ENCODE results near the gene SPOUT1.
A peak's percentile ranks its signal among the peaks of the same experiment; 100 is the strongest.
"Not testable (repeated sequence)": the region's sequence is repeated elsewhere in the genome, so short reads cannot be mapped to it uniquely, and the experiment has no call there.

SPOUT1 gene

GRCh38 chr9:128809831-128810230 lies 19.8 kb downstream of the SPOUT1 start:
- DNase-seq (ENCODE audit: low read depth) = no peak

DNA sequence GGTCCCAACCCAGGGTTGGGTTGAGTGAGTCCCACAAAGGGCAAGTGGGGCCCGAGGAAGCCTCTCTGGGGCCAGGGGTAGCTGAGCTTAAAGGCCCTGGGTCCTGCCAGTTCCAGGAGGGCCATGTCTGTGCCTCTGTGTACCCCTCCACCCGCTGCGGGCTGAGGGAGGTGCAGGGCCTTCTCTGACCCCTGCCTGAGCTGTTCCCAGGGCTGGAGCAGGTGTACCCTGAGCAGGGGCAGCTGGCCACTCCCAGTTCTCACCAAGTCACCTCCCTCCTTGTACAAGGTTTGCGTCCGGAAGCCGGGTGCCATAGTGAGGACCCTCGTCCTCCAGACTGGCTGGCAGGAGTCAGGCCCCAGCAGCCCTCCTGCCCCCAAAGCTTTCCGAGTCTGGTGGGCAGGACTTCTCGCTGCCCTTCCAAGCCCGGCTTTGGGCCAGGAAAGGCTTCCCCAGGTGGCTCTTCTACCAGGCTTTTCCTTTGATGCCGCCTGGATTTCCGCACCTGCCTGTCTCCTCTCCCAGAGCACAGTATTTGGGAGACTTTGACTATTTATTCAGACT lies 20.5 kb downstream of the SPOUT1 start:
- DNase-seq (ENCODE audit: low read depth) = no peak

DNA sequence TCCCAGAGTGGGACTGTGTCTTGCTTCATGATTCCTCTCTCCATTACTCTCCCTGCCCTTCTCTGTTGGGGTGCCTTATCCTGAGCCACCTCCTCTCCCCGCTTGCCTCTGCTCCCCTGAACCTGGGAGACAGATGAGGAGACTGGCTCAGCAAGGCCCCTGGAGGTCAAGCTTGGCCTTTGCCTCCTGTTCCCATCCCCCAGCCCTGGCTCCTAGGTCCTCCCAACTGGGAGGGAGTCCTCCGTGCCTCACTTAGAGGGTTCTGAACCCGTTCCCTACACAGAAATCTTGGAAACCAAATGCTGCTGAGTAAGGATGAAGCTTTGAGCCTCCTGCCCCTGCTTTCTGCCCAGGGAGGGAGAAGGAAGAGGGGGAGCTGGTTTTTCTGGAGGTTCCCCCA lies 21.1 kb downstream of the SPOUT1 start:
- DNase-seq (ENCODE audit: low read depth) = no peak

DNA sequence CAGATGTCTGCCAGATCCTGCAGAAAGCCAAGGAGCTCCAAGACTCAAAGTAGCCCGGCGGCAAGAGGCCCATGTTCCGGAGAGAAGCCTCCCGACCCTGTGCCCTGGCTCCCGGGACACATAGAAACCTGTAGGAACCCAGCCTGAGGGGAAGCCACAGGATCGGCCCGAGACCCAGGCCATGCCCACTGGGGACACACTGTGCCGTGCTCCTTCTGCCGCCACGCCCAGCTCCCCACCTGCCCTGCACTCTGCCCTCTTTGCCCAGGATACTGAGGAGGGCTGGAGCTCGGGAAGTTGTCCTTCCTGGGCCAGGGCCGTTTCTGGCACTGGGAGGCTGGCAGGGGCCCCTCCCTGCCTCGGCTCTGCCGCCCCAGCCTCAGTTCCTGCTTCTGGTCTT lies 21.8 kb downstream of the SPOUT1 start:
- no peak for DNase-seq (ENCODE audit: low read depth)

DNA sequence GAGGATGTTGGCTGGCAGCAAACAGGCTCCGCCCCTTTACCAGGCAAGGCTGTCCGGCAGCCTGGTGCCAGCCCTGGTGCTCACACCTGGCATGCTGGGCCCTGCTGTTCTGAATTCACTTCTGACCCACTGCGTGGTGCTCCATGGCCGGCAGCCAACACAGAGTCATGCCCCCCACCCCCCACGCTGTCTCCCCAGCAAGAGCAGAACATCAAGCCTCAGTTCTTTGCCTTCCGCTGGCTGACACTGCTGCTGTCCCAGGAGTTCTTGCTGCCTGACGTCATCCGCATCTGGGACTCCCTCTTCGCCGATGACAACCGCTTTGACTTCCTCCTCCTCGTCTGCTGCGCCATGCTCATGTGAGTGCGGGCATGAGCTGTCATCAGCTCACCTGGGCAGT lies 23.9 kb downstream of the SPOUT1 start:
- no peak for DNase-seq (ENCODE audit: low read depth)

DNA sequence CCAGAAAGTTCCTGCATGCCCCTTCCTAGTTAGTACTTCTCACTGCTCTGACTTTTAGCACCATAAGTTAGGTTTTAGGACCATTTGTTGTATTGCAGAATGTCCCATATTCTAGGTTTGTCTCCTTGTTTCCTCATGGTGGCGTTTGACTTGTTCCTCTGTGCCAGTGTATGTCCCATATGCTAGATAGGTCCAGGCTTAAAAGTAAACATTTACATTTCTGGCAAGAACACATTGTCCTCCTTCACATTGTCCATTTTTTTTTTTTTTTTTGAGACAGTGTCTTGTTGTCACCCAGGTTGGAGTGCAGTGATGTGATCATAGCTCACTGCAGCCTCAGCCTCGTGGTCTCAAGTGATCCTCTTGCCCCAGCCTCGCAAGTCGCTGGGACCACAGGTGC lies 27.1 kb downstream of the SPOUT1 start:
- DNase-seq (ENCODE audit: low read depth) = no peak

GRCh38 chr9:128800061-128800460 lies 29.5 kb downstream of the SPOUT1 start:
- DNase-seq (ENCODE audit: low read depth) = no peak

- DNase-seq (ENCODE audit: low read depth) = no peak
These were observed 30.7 kb downstream of the SPOUT1 start for GRCh38 chr9:128798896-128799295.

GRCh38 chr9:128794961-128795360 lies 34.6 kb downstream of the SPOUT1 start:
- not testable (repeated sequence) for DNase-seq (ENCODE audit: low read depth)

DNA sequence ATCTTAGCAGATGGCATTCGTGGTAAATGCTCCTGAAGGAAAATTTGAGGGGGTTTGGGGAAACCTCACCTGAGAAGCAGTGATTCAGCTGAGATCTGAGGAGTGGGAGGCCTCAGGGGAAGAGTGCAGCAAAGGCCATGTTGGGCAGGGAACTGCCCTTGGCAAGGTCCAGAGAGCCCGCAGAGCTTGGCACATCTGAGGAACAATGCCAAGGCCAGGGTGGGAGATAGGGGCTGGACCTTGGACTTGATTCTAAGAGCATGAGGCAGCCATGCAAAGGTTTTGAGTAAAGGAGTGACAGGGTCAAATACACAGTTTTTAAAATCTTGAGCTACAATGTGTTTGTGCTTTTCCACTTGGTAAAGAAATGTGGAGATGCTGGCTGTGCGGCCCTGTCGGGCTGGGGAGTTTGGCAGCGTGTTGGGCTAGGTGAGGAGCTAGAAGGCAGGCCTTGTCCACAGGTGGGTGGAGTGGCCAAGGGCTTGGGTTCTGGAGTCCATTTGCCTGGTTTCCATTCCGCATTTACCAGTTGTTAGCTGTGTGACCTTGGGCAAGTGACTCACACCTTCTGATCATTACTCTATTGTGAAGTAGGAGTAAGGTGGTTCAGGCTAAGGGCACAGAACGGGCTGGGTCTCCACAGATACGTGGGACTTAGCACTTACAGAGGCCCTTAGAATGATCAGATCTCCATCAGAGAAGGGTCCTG lies 36.5 kb downstream of the SPOUT1 start:
- no peak for DNase-seq (ENCODE audit: low read depth)

DNA sequence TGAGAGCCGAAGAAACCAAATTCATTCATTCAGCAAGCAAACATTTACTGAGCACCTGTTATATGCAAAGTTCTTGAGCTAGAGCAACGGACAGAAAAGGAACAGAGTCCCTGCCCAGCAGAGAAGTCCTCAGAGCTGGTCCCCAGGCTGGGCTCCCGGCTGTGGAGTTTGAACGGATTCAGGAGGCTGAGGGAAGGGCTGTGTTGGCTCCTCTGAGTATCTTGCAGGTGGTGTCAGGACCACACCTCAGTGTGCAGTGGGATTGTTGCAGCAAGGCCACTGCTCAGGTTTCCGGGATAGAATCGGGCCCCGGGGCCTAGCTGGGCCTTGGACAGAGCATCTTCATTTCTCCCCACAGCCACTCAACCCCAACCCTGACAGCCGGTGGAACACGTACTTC lies 37.5 kb downstream of the SPOUT1 start:
- no peak for DNase-seq (ENCODE audit: low read depth)

DNA sequence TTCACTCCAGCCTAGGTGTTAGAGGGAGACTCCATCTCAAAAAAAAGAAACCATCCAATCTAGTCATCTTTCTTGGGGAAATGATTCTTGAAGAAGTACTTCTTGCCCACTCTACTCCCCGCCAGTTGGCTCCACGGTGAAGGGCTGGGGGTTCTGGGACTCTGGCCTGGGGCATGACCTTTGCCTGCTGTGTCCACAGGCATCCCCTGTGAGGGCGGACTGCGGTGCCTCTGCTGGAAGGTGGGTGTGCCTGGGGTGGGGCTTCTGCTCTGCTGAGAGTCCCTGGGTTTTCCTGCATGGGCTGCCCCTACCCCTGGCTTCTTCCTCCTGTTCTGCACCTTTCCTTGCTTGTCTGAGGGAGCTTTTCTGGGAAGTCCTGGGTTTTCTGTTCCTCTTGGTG lies 39.1 kb downstream of the SPOUT1 start:
- DNase-seq (ENCODE audit: low read depth) = no peak

DNA sequence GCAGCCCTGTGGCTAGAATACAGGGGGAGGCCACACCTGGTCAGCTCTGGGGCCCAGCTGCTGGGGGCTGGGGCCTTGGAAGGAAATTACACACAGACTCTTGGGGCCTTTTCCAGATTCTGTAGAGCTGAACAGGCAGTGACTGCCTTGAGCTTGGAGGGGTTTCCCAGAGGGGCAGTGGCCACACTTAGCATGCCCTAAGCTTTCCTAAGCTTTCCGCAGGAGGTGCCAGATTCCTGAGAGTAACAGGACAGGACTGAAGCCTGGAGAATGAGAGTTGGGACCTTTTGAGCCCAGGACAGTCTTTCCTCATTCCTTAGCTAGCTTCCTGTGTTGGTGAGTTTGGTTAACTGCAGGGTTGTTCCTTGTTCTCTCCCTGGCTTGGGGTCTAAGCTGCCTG lies 41.1 kb downstream of the SPOUT1 start:
- DNase-seq (ENCODE audit: low read depth) = no peak

- no peak for DNase-seq (ENCODE audit: low read depth)
These were observed 41.9 kb downstream of the SPOUT1 start for GRCh38 chr9:128787659-128788058.

DNA sequence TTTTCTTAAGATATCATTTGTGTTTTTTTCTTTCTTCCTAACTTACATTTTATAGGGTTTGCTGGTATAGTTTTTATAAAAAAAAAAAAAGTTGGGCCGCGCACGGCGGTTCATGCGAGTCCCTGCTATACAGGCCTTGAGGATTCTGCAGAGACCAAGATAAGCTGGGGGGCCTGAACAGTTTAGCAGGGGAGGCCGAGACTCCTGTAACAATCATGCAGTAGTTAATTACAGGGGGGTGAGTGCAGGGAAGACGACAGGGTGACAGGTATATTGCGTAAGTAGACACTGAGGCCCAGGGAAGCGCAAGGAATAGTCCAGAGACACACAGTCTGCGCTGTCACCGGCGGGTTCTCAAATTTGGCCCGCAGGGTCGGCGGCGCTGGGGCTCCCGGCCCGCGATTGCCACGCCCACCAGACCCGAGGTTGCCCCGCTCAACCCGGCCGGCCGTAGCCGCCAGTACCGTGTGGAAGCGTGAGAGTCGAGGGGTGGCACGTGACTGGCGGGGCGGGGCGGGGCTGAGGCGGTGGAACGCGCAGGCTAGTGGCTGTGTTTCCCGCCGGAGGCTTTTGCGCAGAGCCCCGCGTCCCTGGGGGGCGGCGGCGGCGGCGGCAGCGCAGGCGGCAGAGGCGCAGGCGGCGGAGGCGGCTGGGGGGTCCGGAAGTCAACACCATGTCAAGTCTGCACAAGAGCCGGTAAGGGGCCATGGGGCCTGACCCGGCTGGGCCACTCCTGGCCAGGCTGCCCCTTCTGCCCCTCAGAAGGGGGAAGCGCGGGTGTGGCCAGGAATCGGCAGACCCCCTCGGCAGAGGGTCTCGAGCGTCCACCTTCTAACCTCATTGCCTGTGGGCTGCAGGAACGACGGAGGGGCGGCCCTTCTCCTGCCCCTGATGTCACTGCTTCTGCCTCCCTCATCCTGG lies 42.7 kb downstream of the SPOUT1 start, which contains the start of gene TBC1D13:
TBC1D13 (plus strand) TSS at position 573 of the 921 bp plus-strand sequence; CDS start at position 674, 101 bp downstream.
- DNase-seq (ENCODE audit: low read depth) = peak; percentile 82

DNA sequence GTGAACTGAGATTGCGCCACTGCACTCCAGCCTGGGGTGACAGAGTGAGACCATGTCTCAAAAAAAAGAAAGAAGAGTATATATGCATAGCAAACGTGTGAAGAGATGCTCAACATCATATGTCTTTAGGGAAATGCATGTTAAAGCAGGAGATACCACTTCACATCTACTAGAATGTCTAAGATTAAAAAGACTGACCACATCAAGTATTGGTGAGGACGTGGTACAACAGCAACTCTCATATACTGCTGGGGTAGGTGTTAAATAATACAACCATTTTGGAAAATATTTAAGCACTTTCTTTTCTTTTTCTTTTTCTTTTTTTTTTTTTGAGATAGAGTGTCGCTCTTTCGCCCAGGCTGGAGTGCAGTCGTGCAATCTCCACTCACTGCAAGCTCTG lies 44.2 kb downstream of the SPOUT1 start:
- no peak for DNase-seq (ENCODE audit: low read depth)

DNA sequence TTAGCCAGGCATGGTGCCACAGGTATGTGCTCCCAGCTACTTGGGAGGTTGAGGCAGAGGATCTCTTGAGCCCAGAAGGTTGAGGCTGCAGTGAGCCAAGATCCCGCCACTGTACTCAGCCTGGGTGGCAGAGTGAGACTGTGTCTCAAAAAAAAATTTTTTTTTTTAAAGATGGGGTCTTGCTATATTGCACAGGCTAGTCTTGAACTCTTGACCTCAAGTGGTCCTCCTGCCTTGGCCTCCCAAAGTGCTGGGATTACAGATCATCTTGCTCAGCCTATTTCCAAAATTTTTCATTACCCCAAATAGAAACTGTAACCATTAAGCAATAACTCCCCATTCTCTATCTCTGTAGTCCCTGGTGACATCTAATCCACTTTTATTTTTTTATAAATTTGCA lies 46.9 kb downstream of the SPOUT1 start:
- DNase-seq (ENCODE audit: low read depth) = no peak

DNA sequence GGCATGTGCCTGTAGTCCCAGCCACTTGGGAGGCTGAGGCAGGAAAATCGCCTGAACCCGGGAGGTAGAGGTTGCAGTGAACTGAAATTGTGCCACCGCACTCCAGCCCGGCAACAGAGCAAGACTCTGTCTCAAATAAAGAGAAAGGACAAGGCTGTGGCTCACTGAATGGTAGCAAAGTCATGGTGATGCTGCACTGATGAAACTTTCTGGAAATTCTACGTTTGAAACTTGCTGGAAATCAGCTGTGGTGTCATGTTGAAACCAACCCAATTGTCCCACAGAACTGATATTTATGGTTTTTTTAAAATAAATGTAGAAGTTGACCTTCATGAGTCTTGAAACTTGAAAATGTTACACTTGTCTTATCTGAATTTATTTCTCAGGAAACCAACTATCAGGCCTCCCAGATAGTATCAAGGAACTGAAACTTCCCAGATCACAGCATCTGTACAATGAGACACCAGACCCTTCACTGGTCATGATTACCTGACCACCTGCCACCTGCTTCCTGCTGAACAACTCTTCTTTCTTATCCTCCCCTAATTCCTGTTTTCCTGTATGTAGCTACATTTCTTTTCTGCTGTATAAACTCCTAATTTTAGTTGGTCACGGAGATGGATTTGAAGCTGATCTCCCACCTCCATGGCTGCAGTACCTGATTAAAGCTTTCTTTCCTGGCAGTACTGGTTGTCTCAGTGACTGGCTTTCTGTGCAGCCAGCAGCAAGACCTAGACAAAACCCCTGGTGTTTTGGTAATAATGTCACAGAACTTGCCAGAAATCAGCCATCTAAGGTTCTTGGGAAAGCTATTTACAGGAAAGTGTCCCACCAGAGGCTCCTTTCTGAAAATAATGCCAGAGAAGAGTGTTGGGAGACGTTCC lies 48.2 kb downstream of the SPOUT1 start:
- no peak for DNase-seq (ENCODE audit: low read depth)

GRCh38 chr9:128780093-128780492 lies 49.5 kb downstream of the SPOUT1 start:
- not testable (repeated sequence) for DNase-seq (ENCODE audit: low read depth)

GRCh38 chr9:128774804-128775203 lies 54.8 kb downstream of the SPOUT1 start:
- no peak for DNase-seq (ENCODE audit: low read depth)

DNA sequence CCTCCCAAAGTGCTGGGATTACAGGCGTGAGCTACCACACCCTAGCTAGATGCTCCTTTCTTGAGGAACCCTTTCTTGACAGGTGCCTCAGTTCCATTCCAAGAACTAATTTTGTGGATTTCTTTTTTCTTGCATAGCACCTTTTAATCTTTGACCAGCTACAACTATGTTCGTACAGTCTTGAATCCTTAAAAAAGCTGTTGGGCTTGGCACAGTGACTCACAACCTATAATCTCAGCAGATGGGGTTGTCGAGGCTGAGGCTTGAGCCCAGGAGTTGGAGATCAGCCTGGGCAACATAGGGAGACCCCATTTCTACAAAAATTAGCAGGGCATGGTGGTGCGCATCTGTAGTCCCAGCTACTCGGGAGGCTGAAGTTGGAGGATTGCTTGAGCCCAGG lies 56.5 kb downstream of the SPOUT1 start:
- no peak for DNase-seq (ENCODE audit: low read depth)
